HepG2 (cell line): ENCODE data around the gene DCST2. TPM values are rescaled to one million over a fixed set of nuclear protein-coding genes. Genes with fewer than 3 reads are reported as not detected.
"Not testable (repeated sequence)": the region's sequence is repeated elsewhere in the genome, so short reads cannot be mapped to it uniquely, and the experiment has no call there.

Source experiments
- ATAC-seq: fragments of 200-7000 bp; cut with Tn5 transposase; 3 replicates; pipeline ENCODE4 v1.9.1; 2020; ENCODE audit warnings: mild to moderate bottlenecking, moderate library complexity
- BruUV-seq: library from RNA; stranded (reverse); fragments of 400-500 nt; replicated peaks from 2 replicates; lab custom pipeline; 2021; lab: Mats Ljungman, UMichigan
- CTCF ChIA-PET: fragments of 300-600 bp; formaldehyde crosslinking; extraction: SDS; loops from one replicate; lab custom pipeline; 2021; ENCODE audit warnings: low total read pairs, inconsistent platforms, low intra/inter-chr PET ratio; lab: Yijun Ruan, JAX
- POLR2A ChIA-PET: fragments of 350-600 bp; sonication (Branson Sonifier 250); formaldehyde crosslinking; loops from one replicate; lab custom pipeline; 2020; ENCODE audit warnings: antibody characterized with exemption, inconsistent platforms; lab: Yijun Ruan, JAX
- DNase-seq: peaks from one replicate; pipeline ENCODE4 v3.0.0-alpha.2; 2015; ENCODE audit warnings: low spot score
- FAIRE-seq: peaks from 3 replicates; lab custom pipeline; 2011; peaks lifted over from hg19 to GRCh38; lab: Jason Lieb, UNC
- H2AFZ ChIP-seq: one replicate; pipeline ENCODE4 v1.6.1; 2011; ENCODE audit warnings: low read length, inconsistent platforms
- H3K27ac ChIP-seq: fragments of 300-600 bp; 3 replicates; pipeline ENCODE4 v1.8.0; 2011; ENCODE audit warnings: mixed run types, mild to moderate bottlenecking, mixed read lengths, low read length, inconsistent platforms; ENCODE audit not compliant: insufficient read depth; ENCODE audit errors: extremely low read length
- H3K27me3 ChIP-seq, 2 experiments: fragments of 200-600 bp in 1 of 2; 2 replicates in 1 of 2; 3 replicates in 1 of 2; pipeline versions ENCODE4 v1.6.0 to v1.8.0; 2011; ENCODE audit warnings: low read length in 2 of 2, mild to moderate bottlenecking in 2 of 2, moderate library complexity in 2 of 2, inconsistent platforms in 1 of 2; ENCODE audit not compliant: insufficient read depth in 2 of 2, control insufficient read depth in 1 of 2
- H3K36me3 ChIP-seq, 2 experiments: fragments of 200-600 bp in 1 of 2; replicated peaks in 1 of 2; 2 replicates in 1 of 2; 3 replicates in 1 of 2; pipeline versions ENCODE4 v1.5.1 to v1.8.0; 2011; ENCODE audit warnings: low read length in 2 of 2, inconsistent platforms in 1 of 2; ENCODE audit not compliant: insufficient read depth in 2 of 2, control insufficient read depth in 1 of 2
- H3K4me1 ChIP-seq: 2 replicates; pipeline ENCODE4 v1.5.1; 2012; ENCODE audit warnings: low read length, inconsistent platforms; ENCODE audit not compliant: insufficient read depth
- H3K4me2 ChIP-seq: 2 replicates; pipeline ENCODE4 v1.6.0; 2011; ENCODE audit warnings: low read depth, low read length, inconsistent platforms
- H3K4me3 ChIP-seq, 3 experiments: fragments of 200-600 bp in 1 of 3; sonication (generic), shearing (Covaris generic) in 1 of 3; replicated peaks in 1 of 3; 2 replicates each; pipeline ENCODE4 v1.5.1; 2011 to 2016; ENCODE audit warnings: low read length in 3 of 3, inconsistent platforms in 2 of 3, low read depth in 2 of 3, mild to moderate bottlenecking in 2 of 3, control low read depth in 1 of 3, mixed read lengths in 1 of 3; ENCODE audit not compliant: insufficient read depth in 1 of 3
- H3K79me2 ChIP-seq: one replicate; pipeline ENCODE4 v1.6.1; 2011; ENCODE audit warnings: low read length, inconsistent platforms; ENCODE audit not compliant: insufficient read depth
- H3K9ac ChIP-seq: 2 replicates; pipeline ENCODE4 v1.6.0; 2011; ENCODE audit warnings: mild to moderate bottlenecking, low read depth, low read length, inconsistent platforms; ENCODE audit not compliant: insufficient read depth
- H3K9me3 ChIP-seq: 2 replicates; pipeline ENCODE4 v1.5.1; 2012; ENCODE audit warnings: mild to moderate bottlenecking, low read length
- H4K20me1 ChIP-seq: 2 replicates; pipeline ENCODE4 v1.6.0; 2011; ENCODE audit warnings: inconsistent platforms, mild to moderate bottlenecking, low read length, moderate library complexity; ENCODE audit not compliant: insufficient read depth
- FOXJ3 ChIP-seq: sonication (generic); formaldehyde crosslinking; IDR thresholded peaks from 2 replicates; pipeline ENCODE4 v1.4.0; 2020; ENCODE audit warnings: missing genetic modification reagents, mild to moderate bottlenecking, borderline replicate concordance
- ZBTB7A ChIP-seq: sonication (generic); formaldehyde crosslinking; IDR thresholded peaks from 2 replicates; pipeline ENCODE4 v1.8.0; 2022; ENCODE audit warnings: mild to moderate bottlenecking, missing genetic modification reagents
- ZFP41 ChIP-seq: sonication (generic); formaldehyde crosslinking; IDR thresholded peaks from 2 replicates; pipeline ENCODE4 v1.4.0; 2020; ENCODE audit warnings: mild to moderate bottlenecking, missing genetic modification reagents, borderline replicate concordance
- ZNF18 ChIP-seq: sonication (generic); formaldehyde crosslinking; IDR thresholded peaks from 2 replicates; pipeline ENCODE4 v1.8.0; 2022; ENCODE audit warnings: mild to moderate bottlenecking, missing genetic modification reagents; ENCODE audit not compliant: insufficient replicate concordance
- ZNF205 ChIP-seq: IDR thresholded peaks from 2 replicates; pipeline ENCODE4 v1.6.1; 2018; ENCODE audit warnings: missing biosample characterization, missing genetic modification reagents
- ZNF580 ChIP-seq: IDR thresholded peaks from 2 replicates; pipeline ENCODE4 v1.6.1; 2016; ENCODE audit warnings: low read depth, borderline replicate concordance
- WGBS: methylation state at CpG from one replicate; pipeline ENCODE4 v1.1.6; 2017; ENCODE audit warnings: low lambda C conversion rate; 5-methylcytosine and 5-hydroxymethylcytosine counted together
- in situ Hi-C: cut with HindIII; loops from 2 replicates; pipeline ENCODE4 v1.10.0; 2017; ENCODE audit warnings: low pct_unique_long_range_greater_than_20kb; ENCODE audit not compliant: extremely low pct_ligation_motif_present
- intact Hi-C: fragments of 100-400 bp; cut with micrococcal nuclease; formaldehyde crosslinking; loops from one replicate; pipeline ENCODE4 v1.10.0; 2022; ENCODE audit not compliant: unreplicated experiment
- polyA plus RNA-seq, 8 experiments: library from polyadenylated mRNA; depleted of rRNA in 3 of 8; stranded (reverse) in 7 of 8; unstranded in 1 of 8; fragments of >200 nt; fragmentation: Illumina TruSeq in 4 of 8; extraction: Trizol in 4 of 8; gene quantifications; 2 replicates each; pipeline versions ENCODE4 v1.2.1 to v1.2.3, GENCODE V29; 2011 to 2016; ENCODE audit warnings: low read depth in 4 of 8, missing spikeins in 1 of 8, mixed read lengths in 1 of 8; ENCODE audit not compliant: insufficient read depth in 1 of 8
- total RNA-seq, 5 experiments: library from RNA; depleted of rRNA; stranded (reverse); fragments of >200 nt; fragmentation: Illumina TruSeq; extraction: Trizol; gene quantifications; 2 replicates each; pipeline ENCODE4 v1.2.3, GENCODE V29; 2016; ENCODE audit warnings: low read depth in 1 of 5

The DCST2 gene
- total and polyA plus RNA-seq, 2 of the 13 experiments (the other 11 are each of a cell fraction or from before 2014, with no cell fraction given): 0.74 TPM; not detected in 1

GRCh38 chr1:154982341-154982740 lies 51.2 kb downstream of the DCST2 start (continued):
- TF ChIP-seq ZNF18 (CRISPR knock-in tag): no peak
- no peak for TF ChIP-seq ZNF205 (CRISPR knock-in tag)

- Histone ChIP-seq H3K9me3 (no peaks in the 10 kb centered on the region), H3K79me2 (peaks cover 50% of the 10 kb centered on the region), H3K36me3 (peaks cover 2 to 18% of the 10 kb centered on the region in 2 experiments), H3K4me3 (no peak overlapping the region), H2AFZ (no peak overlapping the region), H3K9ac (no peak overlapping the region), H3K4me2 (no peak overlapping the region), H4K20me1 (no peaks in the 10 kb centered on the region), H3K4me1 (peaks cover 29% of the 10 kb centered on the region), H3K27ac (no peak overlapping the region), H3K27me3 (no peaks in the 10 kb centered on the region; a peak in 1 of 5 replicates)
- no TSS peak for BruUV-seq
- intact Hi-C loops: no loop called here
- 97% methylated on average over 3 of the region's 3 CpGs for WGBS
- ChIA-PET CTCF (no interaction called here), POLR2A (no interaction called here)
- FAIRE-seq (no peak), DNase-seq (no peak), ATAC-seq (no peak)
- in situ Hi-C loops: no loop called here
- no peak for TF ChIP-seq ZBTB7A
- no peak for TF ChIP-seq ZNF580 (CRISPR knock-in tag)
- TF ChIP-seq ZFP41 (CRISPR knock-in tag): no peak
- no peak for TF ChIP-seq FOXJ3 (CRISPR knock-in tag)
Observed at GRCh38 chr1:154978360-154978759, 55.2 kb downstream of the DCST2 start.

GRCh38 chr1:154977762-154978161 lies 55.8 kb downstream of the DCST2 start:
- peaks cover 2 to 18% of the 10 kb centered on the region in 2 experiments for H3K36me3 ChIP-seq
- H3K4me3 ChIP-seq, H3K27ac ChIP-seq, FAIRE-seq, BruUV-seq, intact Hi-C loops, H3K9me3 ChIP-seq, H3K27me3 ChIP-seq, H3K9ac ChIP-seq, DNase-seq, ATAC-seq, CTCF ChIA-PET, H2AFZ ChIP-seq, H4K20me1 ChIP-seq, in situ Hi-C loops, H3K4me2 ChIP-seq: not testable (repeated sequence)
- POLR2A ChIA-PET: interaction anchor here (1.4 kb wide), 1 partner anchor 40 kb away, joined by 3 read pairs; no protein-coding TSS in a partner anchor
- H3K4me1 ChIP-seq: peaks cover 33% of the 10 kb centered on the region
- 85% methylated on average over 3 of the region's 3 CpGs for WGBS
- peaks cover 48% of the 10 kb centered on the region for H3K79me2 ChIP-seq
